Measurements from ENCODE around the gene ZBTB20. TPM values are rescaled to one million over a fixed set of nuclear protein-coding genes. Genes with fewer than 3 reads are reported as not detected.

ZBTB20 gene
- polyA plus RNA-seq, 4 donors, result 0.27 to 2.2 (median 1.3) TPM

DNA sequence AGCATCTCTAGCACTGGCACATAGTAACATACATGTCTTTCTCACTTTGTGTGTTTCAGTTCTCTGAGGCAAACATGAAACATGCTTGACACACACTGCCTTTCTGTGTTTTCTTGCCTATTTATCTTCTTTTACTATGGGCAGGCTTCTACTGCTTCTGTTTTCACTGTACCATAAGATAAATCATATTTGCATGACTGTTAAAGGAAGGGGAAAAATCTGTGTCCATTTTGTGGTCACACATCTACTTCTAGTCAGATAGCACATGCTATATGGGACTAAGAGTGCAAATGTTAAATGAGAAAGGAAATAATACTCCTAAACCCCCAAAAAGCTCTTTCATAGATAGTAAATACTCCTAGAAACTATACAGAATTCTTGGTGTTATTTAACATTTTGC is 386.4 kb downstream of the ZBTB20 start:
- FAIRE-seq (no peak), DNase-seq (no peak)
- H3K27me3 ChIP-seq (ENCODE audit: control insufficient read depth in 3 of 3, insufficient read depth in 3 of 3, low read length in 3 of 3), result no peaks in the 10 kb centered on the region
- H3K4me3 ChIP-seq (ENCODE audit: low read depth in 1 of 3, low read length in 3 of 3), result no peak overlapping the region
- H3K36me3 ChIP-seq (ENCODE audit: control insufficient read depth in 3 of 3, insufficient read depth in 2 of 3, low read depth in 1 of 3, low read length in 3 of 3), result no peaks in the 10 kb centered on the region
- no peak overlapping the region for H3K27ac ChIP-seq (ENCODE audit: low read depth in 1 of 3, low read length in 2 of 3)
- no peaks in the 10 kb centered on the region for H3K9me3 ChIP-seq (ENCODE audit: control insufficient read depth in 2 of 2, insufficient read depth in 1 of 2, low read depth in 1 of 2, low read length in 1 of 2)
- H3K4me1 ChIP-seq (ENCODE audit: control insufficient read depth in 3 of 3, insufficient read depth in 2 of 3, low read depth in 1 of 3, low read length in 2 of 3), result peaks cover 0 to 6% (median 4%) of the 10 kb centered on the region in 3 donors

DNA sequence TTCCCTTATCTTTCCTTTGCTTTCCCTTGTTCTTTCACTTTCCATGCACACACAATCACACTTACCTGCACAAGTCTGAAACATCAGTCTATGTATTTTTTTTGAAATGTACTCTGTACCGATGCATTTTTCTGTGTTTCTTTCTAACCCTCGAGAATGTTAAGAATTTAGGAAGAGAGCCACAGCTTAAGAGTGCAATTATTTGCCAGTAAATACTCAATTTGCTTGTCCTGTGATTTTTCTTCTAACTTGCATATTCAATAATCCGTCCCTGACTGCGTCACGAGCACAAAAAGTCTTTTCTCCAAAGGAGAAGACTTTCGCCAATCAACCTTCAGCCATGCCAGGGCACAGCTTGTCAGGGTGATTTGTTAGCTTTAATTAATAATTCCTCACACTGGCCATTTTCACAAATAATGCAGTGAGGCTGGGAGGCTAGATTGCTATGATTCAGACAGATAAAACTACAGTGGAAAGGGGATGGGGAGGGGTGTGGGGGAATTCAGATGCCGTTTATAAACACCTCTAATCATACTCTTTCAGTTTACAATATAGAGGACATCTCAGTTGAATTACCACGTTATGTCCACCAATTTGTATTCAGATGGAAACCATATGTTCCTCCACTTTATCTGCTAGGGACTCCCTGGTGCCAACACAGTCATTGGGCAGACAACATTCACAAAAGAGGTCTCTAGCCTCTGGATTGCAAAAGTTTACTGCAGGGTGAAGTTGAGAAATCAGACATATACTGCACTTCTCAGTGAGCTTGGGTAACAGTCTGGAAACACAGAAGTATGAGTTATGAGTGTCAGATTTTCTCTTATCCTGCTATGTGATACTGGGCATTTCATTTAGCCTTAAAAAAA is 388.0 kb downstream of the ZBTB20 start:
- peak; percentile 41 to 43 for DNase-seq
- H3K27me3 ChIP-seq (ENCODE audit: control insufficient read depth in 3 of 3, insufficient read depth in 3 of 3, low read length in 3 of 3), result no peaks in the 10 kb centered on the region
- no peak for FAIRE-seq
- H3K4me3 ChIP-seq (ENCODE audit: low read depth in 1 of 3, low read length in 3 of 3), result peak overlapping the region in 2 of 3 donors; percentile 12 to 18
- H3K9me3 ChIP-seq (ENCODE audit: control insufficient read depth in 2 of 2, insufficient read depth in 1 of 2, low read depth in 1 of 2, low read length in 1 of 2), result no peaks in the 10 kb centered on the region
- peak overlapping the region in 1 of 3 donors; percentile 67 for H3K27ac ChIP-seq (ENCODE audit: low read depth in 1 of 3, low read length in 2 of 3)
- 12 to 39% (median 26%) methylated on average over 8 of the region's 8 CpGs for WGBS, 3 donors
- no peaks in the 10 kb centered on the region for H3K36me3 ChIP-seq (ENCODE audit: control insufficient read depth in 3 of 3, insufficient read depth in 2 of 3, low read depth in 1 of 3, low read length in 3 of 3)
- H3K4me1 ChIP-seq (ENCODE audit: control insufficient read depth in 3 of 3, insufficient read depth in 2 of 3, low read depth in 1 of 3, low read length in 2 of 3), result peaks cover 0 to 3% (median under 1%) of the 10 kb centered on the region in 3 donors

DNA sequence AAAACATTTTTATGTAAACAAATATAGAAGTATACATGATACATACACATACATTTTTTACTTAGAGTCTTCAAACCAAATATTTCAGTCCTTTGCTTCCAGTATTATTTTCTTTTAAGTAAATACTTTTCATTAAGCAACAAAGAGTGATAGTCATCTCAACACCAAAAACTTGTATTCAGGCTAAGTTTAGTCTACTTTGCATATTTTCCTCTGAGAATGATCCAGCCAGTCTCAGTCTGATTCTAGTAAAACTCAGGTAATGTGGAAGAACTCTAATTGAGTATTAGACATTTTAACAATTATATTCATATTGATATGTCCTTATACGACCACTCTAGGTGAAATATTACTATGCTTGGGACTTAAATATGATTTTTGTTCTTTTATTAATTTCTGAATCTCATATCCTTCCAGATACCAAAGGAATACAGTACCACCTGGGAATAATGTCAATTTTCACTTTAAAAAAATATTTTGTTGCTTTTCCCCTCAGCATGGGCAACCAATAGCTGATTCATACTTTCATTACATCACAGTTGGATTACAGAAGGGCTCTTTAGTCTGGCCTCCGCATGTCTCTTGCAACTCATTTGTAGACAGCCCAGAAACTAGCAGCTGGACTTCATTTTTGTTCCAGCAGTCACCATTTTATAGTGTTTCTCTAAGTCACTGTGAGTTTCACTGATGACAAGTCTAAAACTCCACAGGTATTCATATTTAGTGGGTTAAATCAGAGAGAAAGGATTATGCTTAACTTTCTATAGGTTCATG is 390.4 kb downstream of the ZBTB20 start:
- Histone ChIP-seq H3K9me3 (ENCODE audit: control insufficient read depth in 2 of 2, insufficient read depth in 1 of 2, low read depth in 1 of 2, low read length in 1 of 2) (no peaks in the 10 kb centered on the region), H3K4me3 (ENCODE audit: low read depth in 1 of 3, low read length in 3 of 3) (no peak overlapping the region), H3K36me3 (ENCODE audit: control insufficient read depth in 3 of 3, insufficient read depth in 2 of 3, low read depth in 1 of 3, low read length in 3 of 3) (no peaks in the 10 kb centered on the region), H3K27ac (ENCODE audit: low read depth in 1 of 3, low read length in 2 of 3) (no peak overlapping the region), H3K4me1 (ENCODE audit: control insufficient read depth in 3 of 3, insufficient read depth in 2 of 3, low read depth in 1 of 3, low read length in 2 of 3) (no peaks in the 10 kb centered on the region), H3K27me3 (ENCODE audit: control insufficient read depth in 3 of 3, insufficient read depth in 3 of 3, low read length in 3 of 3) (no peaks in the 10 kb centered on the region)
- no peak for DNase-seq
- WGBS, 3 donors, result 72 to 93% (median 77%) methylated on average over 2 of the region's 2 CpGs
- FAIRE-seq, result no peak

DNA sequence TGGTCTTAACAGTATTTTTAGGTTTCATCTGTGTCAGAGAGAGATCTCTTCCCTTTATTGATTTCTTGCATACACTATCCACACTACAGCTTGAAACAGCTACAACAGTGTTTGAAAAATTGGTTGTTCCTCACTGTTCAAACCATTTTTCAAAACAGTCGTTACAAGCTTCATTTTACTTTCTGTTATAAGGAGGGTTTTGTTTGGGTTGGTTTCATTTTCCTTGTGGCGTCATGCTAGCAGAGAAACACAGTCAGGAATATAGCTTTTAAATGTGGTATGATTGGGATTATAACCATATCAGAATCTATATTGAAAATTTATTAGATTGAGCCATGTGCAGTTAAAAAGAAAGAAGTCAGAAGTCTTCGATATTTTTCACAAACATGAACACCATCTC is 400.6 kb downstream of the ZBTB20 start:
- no peaks in the 10 kb centered on the region for H3K36me3 ChIP-seq (ENCODE audit: control insufficient read depth in 3 of 3, insufficient read depth in 2 of 3, low read depth in 1 of 3, low read length in 3 of 3)
- DNase-seq (peak; percentile 12 to 44), FAIRE-seq (peak; percentile 36)
- no peaks in the 10 kb centered on the region for H3K9me3 ChIP-seq (ENCODE audit: control insufficient read depth in 2 of 2, insufficient read depth in 1 of 2, low read depth in 1 of 2, low read length in 1 of 2)
- peak overlapping the region in 1 of 3 donors; percentile 70 for H3K27ac ChIP-seq (ENCODE audit: low read depth in 1 of 3, low read length in 2 of 3)
- H3K27me3 ChIP-seq (ENCODE audit: control insufficient read depth in 3 of 3, insufficient read depth in 3 of 3, low read length in 3 of 3), result no peaks in the 10 kb centered on the region
- peak overlapping the region in 1 of 3 donors; percentile 33 for H3K4me3 ChIP-seq (ENCODE audit: low read depth in 1 of 3, low read length in 3 of 3)
- WGBS, 3 donors, result 5 to 28% (median 13%) methylated on average over 3 of the region's 3 CpGs
- peaks cover 0 to 4% (median 4%) of the 10 kb centered on the region in 3 donors for H3K4me1 ChIP-seq (ENCODE audit: control insufficient read depth in 3 of 3, insufficient read depth in 2 of 3, low read depth in 1 of 3, low read length in 2 of 3)

DNA sequence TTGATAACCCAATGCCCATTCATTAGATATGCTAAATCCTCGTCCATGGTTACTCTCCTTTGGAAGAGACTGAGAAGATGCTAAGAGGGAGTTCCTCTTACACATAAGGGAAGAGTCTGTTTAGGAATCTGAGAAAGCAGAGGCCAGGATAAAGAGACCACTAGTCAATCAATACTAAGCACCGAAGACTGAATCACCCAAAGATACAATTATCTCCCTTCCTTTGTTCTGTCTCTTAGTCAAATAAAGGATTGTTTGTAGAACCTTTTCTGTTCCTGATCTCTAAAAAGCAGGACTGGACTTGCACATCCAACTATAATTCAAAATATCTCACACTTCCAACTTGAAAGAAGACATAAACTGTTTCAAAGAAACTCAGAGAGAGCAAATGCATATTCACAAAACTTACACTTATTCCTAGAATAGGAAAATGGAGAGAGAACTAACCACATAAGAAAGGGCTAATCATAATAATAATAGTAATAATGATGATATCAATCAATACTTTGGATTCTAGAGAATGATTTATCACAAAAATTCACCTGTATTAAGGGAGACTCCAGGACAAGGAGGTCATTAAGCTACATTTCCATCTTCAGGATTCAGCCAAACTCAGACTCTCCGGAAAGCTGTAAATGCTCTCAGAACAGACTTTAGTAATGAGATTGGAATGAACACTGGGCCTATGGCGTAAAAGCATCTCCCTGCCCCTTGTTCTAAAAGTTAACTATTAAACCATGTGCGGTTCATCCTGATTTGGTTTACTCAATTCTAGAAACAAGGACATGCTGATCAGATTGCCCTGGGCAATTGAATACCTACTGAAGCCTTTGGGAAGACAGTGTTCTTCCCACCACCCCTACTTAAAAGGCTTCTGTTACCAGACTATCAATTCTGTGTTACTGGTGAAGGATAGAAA is 401.5 kb downstream of the ZBTB20 start:
- H3K27ac ChIP-seq (ENCODE audit: low read depth in 1 of 3, low read length in 2 of 3), result peak overlapping the region in 2 of 3 donors; percentile 52 to 62
- H3K36me3 ChIP-seq (ENCODE audit: control insufficient read depth in 3 of 3, insufficient read depth in 2 of 3, low read depth in 1 of 3, low read length in 3 of 3), result no peaks in the 10 kb centered on the region
- FAIRE-seq (no peak), DNase-seq (peak; percentile 73 to 77)
- no peak overlapping the region for H3K4me3 ChIP-seq (ENCODE audit: low read depth in 1 of 3, low read length in 3 of 3)
- H3K9me3 ChIP-seq (ENCODE audit: control insufficient read depth in 2 of 2, insufficient read depth in 1 of 2, low read depth in 1 of 2, low read length in 1 of 2), result no peaks in the 10 kb centered on the region
- no peaks in the 10 kb centered on the region for H3K27me3 ChIP-seq (ENCODE audit: control insufficient read depth in 3 of 3, insufficient read depth in 3 of 3, low read length in 3 of 3)
- peaks cover 0 to 4% (median 4%) of the 10 kb centered on the region in 3 donors for H3K4me1 ChIP-seq (ENCODE audit: control insufficient read depth in 3 of 3, insufficient read depth in 2 of 3, low read depth in 1 of 3, low read length in 2 of 3)
- WGBS, 3 donors, result 27 to 51% (median 43%) methylated on average over 5 of the region's 5 CpGs

DNA sequence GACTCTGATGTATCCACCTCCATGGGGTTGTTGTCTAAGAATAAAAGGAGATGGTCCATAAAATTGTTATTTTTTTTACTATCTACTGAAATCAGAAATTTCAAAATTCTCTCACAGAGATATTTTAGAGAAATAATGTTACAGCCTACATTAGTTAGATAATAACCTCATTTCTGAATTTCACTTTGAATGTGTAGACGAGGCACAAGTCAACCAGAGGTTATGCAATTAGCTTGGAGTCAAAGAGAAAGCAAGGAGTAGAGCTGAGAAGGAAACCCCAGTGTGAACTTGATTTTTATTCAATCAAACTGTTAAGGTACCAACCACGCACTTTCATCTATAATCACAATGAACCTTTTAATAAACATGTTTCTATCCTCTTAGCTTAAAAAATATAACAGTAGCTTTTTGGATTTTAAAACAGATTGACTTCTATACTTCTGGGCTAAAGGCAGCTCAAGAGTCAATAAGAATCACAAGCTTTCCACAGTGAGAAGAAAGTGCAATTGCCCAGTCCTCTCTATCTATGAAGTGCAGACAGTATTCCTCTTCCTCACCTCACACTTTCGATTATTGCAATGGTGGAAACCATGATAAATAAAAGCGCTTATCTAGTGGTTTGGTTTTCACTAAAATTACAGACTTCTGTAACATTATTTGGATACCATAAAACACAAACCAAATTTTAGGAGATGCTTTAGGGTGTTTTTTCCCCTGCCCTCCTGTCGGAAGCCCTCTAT is 403.2 kb downstream of the ZBTB20 start:
- no peaks in the 10 kb centered on the region for H3K27me3 ChIP-seq (ENCODE audit: control insufficient read depth in 3 of 3, insufficient read depth in 3 of 3, low read length in 3 of 3)
- H3K4me1 ChIP-seq (ENCODE audit: control insufficient read depth in 3 of 3, insufficient read depth in 2 of 3, low read depth in 1 of 3, low read length in 2 of 3), result peaks cover 0 to 4% (median 4%) of the 10 kb centered on the region in 3 donors
- H3K9me3 ChIP-seq (ENCODE audit: control insufficient read depth in 2 of 2, insufficient read depth in 1 of 2, low read depth in 1 of 2, low read length in 1 of 2), result no peaks in the 10 kb centered on the region
- no peak overlapping the region for H3K27ac ChIP-seq (ENCODE audit: low read depth in 1 of 3, low read length in 2 of 3)
- no peak for DNase-seq
- H3K36me3 ChIP-seq (ENCODE audit: control insufficient read depth in 3 of 3, insufficient read depth in 2 of 3, low read depth in 1 of 3, low read length in 3 of 3), result no peaks in the 10 kb centered on the region
- 78 to 91% (median 86%) methylated on average over 5 of the region's 5 CpGs for WGBS, 3 donors
- no peak overlapping the region for H3K4me3 ChIP-seq (ENCODE audit: low read depth in 1 of 3, low read length in 3 of 3)
- FAIRE-seq, result no peak

DNA sequence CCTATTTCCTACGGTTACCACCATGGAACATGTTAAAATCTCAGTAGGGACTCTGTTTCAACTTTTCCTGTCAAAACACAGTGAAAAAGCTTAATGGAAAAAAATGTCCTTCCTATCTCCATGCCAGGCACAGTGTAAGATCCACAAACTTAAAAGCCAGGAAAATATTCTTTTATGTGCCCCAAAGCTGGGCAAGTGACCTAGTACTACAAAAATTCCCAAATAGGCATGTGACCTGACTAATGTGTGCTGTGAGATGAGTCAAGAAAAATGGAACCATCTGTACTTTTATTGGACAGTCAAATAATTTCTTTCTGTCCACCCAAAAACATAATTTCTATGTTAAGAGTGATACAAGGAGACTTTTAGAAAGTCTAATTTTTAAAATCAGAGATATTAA is 406.0 kb downstream of the ZBTB20 start:
- no peaks in the 10 kb centered on the region for H3K36me3 ChIP-seq (ENCODE audit: control insufficient read depth in 3 of 3, insufficient read depth in 2 of 3, low read depth in 1 of 3, low read length in 3 of 3)
- H3K9me3 ChIP-seq (ENCODE audit: control insufficient read depth in 2 of 2, insufficient read depth in 1 of 2, low read depth in 1 of 2, low read length in 1 of 2), result no peaks in the 10 kb centered on the region
- FAIRE-seq (no peak), DNase-seq (no peak)
- WGBS, 3 donors, result 82 to 97% (median 94%) methylated on average over 1 of the region's 1 CpG
- peaks cover 0 to 4% (median 4%) of the 10 kb centered on the region in 3 donors for H3K4me1 ChIP-seq (ENCODE audit: control insufficient read depth in 3 of 3, insufficient read depth in 2 of 3, low read depth in 1 of 3, low read length in 2 of 3)
- H3K4me3 ChIP-seq (ENCODE audit: low read depth in 1 of 3, low read length in 3 of 3), result no peak overlapping the region
- no peaks in the 10 kb centered on the region for H3K27me3 ChIP-seq (ENCODE audit: control insufficient read depth in 3 of 3, insufficient read depth in 3 of 3, low read length in 3 of 3)
- no peak overlapping the region for H3K27ac ChIP-seq (ENCODE audit: low read depth in 1 of 3, low read length in 2 of 3)
